KG1 (cell line): Measurements from ENCODE around the gene MAPK1IP1L.
"Not testable (repeated sequence)": the region's sequence is repeated elsewhere in the genome, so short reads cannot be mapped to it uniquely, and the experiment has no call there.

Experiments used
- DNase-seq: peaks from one replicate; lab custom pipeline; 2025; lab: John Stamatoyannopoulos, UW

Gene MAPK1IP1L

GRCh38 chr14:55051423-55052268 is at the start of gene MAPK1IP1L:
MAPK1IP1L (plus strand) TSS chr14:55051647; CDS start chr14:55061684, 10,037 bp downstream.
- DNase-seq = peak; percentile 80

GRCh38 chr14:55005071-55005470 is 46.4 kb upstream of the MAPK1IP1L start:
- DNase-seq = no peak

GRCh38 chr14:55015006-55015405 is 36.4 kb upstream of the MAPK1IP1L start:
- no peak for DNase-seq

- no peak for DNase-seq
These were observed 31.4 kb upstream of the MAPK1IP1L start for GRCh38 chr14:55019968-55020554.

GRCh38 chr14:55024365-55024764 is 27.1 kb upstream of the MAPK1IP1L start:
- not testable (repeated sequence) for DNase-seq

GRCh38 chr14:55025948-55026347 is 25.5 kb upstream of the MAPK1IP1L start:
- DNase-seq = no peak

GRCh38 chr14:55026441-55026792 is 25.0 kb upstream of the MAPK1IP1L start:
- DNase-seq = no peak

- DNase-seq = peak; percentile 91
These were observed 24.5 kb upstream of the MAPK1IP1L start, which contains the start of the genes SOCS4 and WDHD1 for GRCh38 chr14:55026793-55027561. SOCS4 (plus strand) TSS chr14:55027236; CDS start chr14:55043042, 15,806 bp downstream. WDHD1 (minus strand) TSS chr14:55027099; CDS start chr14:55026787, 312 bp downstream.

- DNase-seq = no peak
These were observed 23.4 kb upstream of the MAPK1IP1L start for GRCh38 chr14:55028066-55028465.

GRCh38 chr14:55028476-55028875 is 23.0 kb upstream of the MAPK1IP1L start:
- DNase-seq = no peak

GRCh38 chr14:55031190-55031589 is 20.3 kb upstream of the MAPK1IP1L start:
- DNase-seq = no peak

- DNase-seq = not testable (repeated sequence)
These were observed 13.5 kb upstream of the MAPK1IP1L start for GRCh38 chr14:55037995-55038394.

GRCh38 chr14:55038708-55039107 is 12.7 kb upstream of the MAPK1IP1L start:
- DNase-seq = no peak

- no peak for DNase-seq
These were observed 7.9 kb upstream of the MAPK1IP1L start for GRCh38 chr14:55043528-55043927.

- no peak for DNase-seq
These were observed 6.4 kb upstream of the MAPK1IP1L start for GRCh38 chr14:55045087-55045486.

- no peak for DNase-seq
These were observed 4.0 kb upstream of the MAPK1IP1L start for GRCh38 chr14:55047301-55048053.

- no peak for DNase-seq
These were observed 2.5 kb upstream of the MAPK1IP1L start for GRCh38 chr14:55048900-55049436.

- no peak for DNase-seq
These were observed 353 bp upstream of the MAPK1IP1L start for GRCh38 chr14:55051165-55051422.

- no peak for DNase-seq
These were observed 953 bp downstream of the MAPK1IP1L start for GRCh38 chr14:55052269-55052930.

GRCh38 chr14:55053018-55053417 is 1.6 kb downstream of the MAPK1IP1L start:
- no peak for DNase-seq

- DNase-seq = no peak
These were observed 2.1 kb downstream of the MAPK1IP1L start for GRCh38 chr14:55053500-55053899.
